Ishikawa (cell line): ENCODE data around the gene MRPS24.

ENCODE experiments used
- CEBPB ChIP-seq: IDR thresholded peaks from 2 replicates; pipeline ENCODE4 v1.6.1; 2012
- CREB1 ChIP-seq: IDR thresholded peaks from 2 replicates; pipeline ENCODE4 v1.6.1; 2012; ENCODE audit warnings: low read depth
- EGR1 ChIP-seq: IDR thresholded peaks from 2 replicates; pipeline ENCODE4 v1.6.1; 2012
- EP300 ChIP-seq: IDR thresholded peaks from 2 replicates; pipeline ENCODE4 v1.6.1; 2012; ENCODE audit warnings: borderline replicate concordance
- FOXM1 ChIP-seq: IDR thresholded peaks from 2 replicates; pipeline ENCODE4 v1.6.1; 2012; ENCODE audit warnings: low read depth, borderline replicate concordance
- MAX ChIP-seq: IDR thresholded peaks from 2 replicates; pipeline ENCODE4 v1.6.1; 2012
- NFIC ChIP-seq: IDR thresholded peaks from 2 replicates; pipeline ENCODE4 v1.6.1; 2012
- RAD21 ChIP-seq: IDR thresholded peaks from 2 replicates; pipeline ENCODE4 v1.6.1; 2012; ENCODE audit warnings: low read depth
- REST ChIP-seq: IDR thresholded peaks from 2 replicates; pipeline ENCODE4 v1.6.1; 2012; ENCODE audit warnings: low read depth, mild to moderate bottlenecking
- TAF1 ChIP-seq: IDR thresholded peaks from 2 replicates; pipeline ENCODE4 v1.6.1; 2012; ENCODE audit warnings: low read depth, mild to moderate bottlenecking
- TCF12 ChIP-seq: IDR thresholded peaks from 2 replicates; pipeline ENCODE4 v1.6.1; 2012; ENCODE audit warnings: low read depth
- TEAD4 ChIP-seq: IDR thresholded peaks from 2 replicates; pipeline ENCODE4 v1.6.1; 2012
- USF1 ChIP-seq: IDR thresholded peaks from 2 replicates; pipeline ENCODE4 v1.6.1; 2012
- YY1 ChIP-seq: IDR thresholded peaks from 2 replicates; pipeline ENCODE4 v1.6.1; 2012; ENCODE audit warnings: low read depth
- ZBTB7A ChIP-seq: IDR thresholded peaks from 2 replicates; pipeline ENCODE4 v1.6.1; 2012; ENCODE audit warnings: low read depth

MRPS24 gene

GRCh38 chr7:43865277-43865676 is 4.0 kb downstream of the MRPS24 start:
- TF ChIP-seq REST (no peak), FOXM1 (no peak), RAD21 (no peak), NFIC (no peak), YY1 (no peak), CEBPB (no peak), TAF1 (no peak), TCF12 (no peak), EP300 (no peak), EGR1 (no peak), CREB1 (no peak)

- no peak for TF ChIP-seq NFIC
- TF ChIP-seq MAX: no peak
- TF ChIP-seq TEAD4: no peak
- no peak for TF ChIP-seq YY1
- TF ChIP-seq EGR1: no peak
- no peak for TF ChIP-seq TCF12
- no peak for TF ChIP-seq ZBTB7A
- TF ChIP-seq CEBPB: no peak
- TF ChIP-seq CREB1: no peak
- TF ChIP-seq REST: no peak
- TF ChIP-seq EP300: no peak
- no peak for TF ChIP-seq FOXM1
- no peak for TF ChIP-seq TAF1
- no peak for TF ChIP-seq RAD21
- no peak for TF ChIP-seq USF1
Measured at GRCh38 chr7:43864126-43864525, 5.2 kb downstream of the MRPS24 start.

GRCh38 chr7:43856996-43857395 is 12.3 kb downstream of the MRPS24 start:
- TF ChIP-seq REST (no peak), USF1 (no peak), ZBTB7A (no peak), CEBPB (no peak), CREB1 (no peak), TEAD4 (no peak), YY1 (no peak), MAX (no peak), NFIC (no peak), EP300 (no peak), EGR1 (no peak), TCF12 (no peak), TAF1 (no peak), RAD21 (no peak), FOXM1 (no peak)

- TF ChIP-seq TAF1 (no peak), YY1 (no peak), EGR1 (no peak), ZBTB7A (no peak), FOXM1 (no peak), NFIC (no peak), EP300 (no peak), RAD21 (no peak), CEBPB (no peak), MAX (no peak)
Measured at GRCh38 chr7:43856316-43856715, 13.0 kb downstream of the MRPS24 start.

GRCh38 chr7:43855176-43855575 is 14.1 kb downstream of the MRPS24 start:
- TF ChIP-seq USF1 (no peak), FOXM1 (no peak), NFIC (no peak), EP300 (no peak), EGR1 (no peak), TEAD4 (no peak), ZBTB7A (no peak), TAF1 (no peak), TCF12 (no peak), CEBPB (no peak), YY1 (no peak), MAX (no peak)
